Mesenchymal stem cell (in vitro differentiated cells and primary cell): Measurements from ENCODE around the gene HOXC9.

Experiments
- DNase-seq: peaks from one replicate; pipeline ENCODE4 v3.0.0-alpha.2; 2013
- H2AFZ ChIP-seq: one replicate; pipeline ENCODE4 v1.6.1; 2013; ENCODE audit warnings: low read depth, mild to moderate bottlenecking, control low read depth, inconsistent platforms, low read length, moderate library complexity
- H2AK5ac ChIP-seq: 2 replicates; pipeline ENCODE4 v1.6.1; 2013; ENCODE audit warnings: low read length, moderate library complexity, mild to moderate bottlenecking, inconsistent platforms; ENCODE audit not compliant: severe bottlenecking
- H2BK120ac ChIP-seq: one replicate; pipeline ENCODE4 v1.6.1; 2013; ENCODE audit warnings: low read depth, mild to moderate bottlenecking, inconsistent platforms, low read length, moderate library complexity
- H2BK12ac ChIP-seq, 2 experiments: one replicate each; pipeline ENCODE4 v1.6.1; 2013; ENCODE audit warnings: inconsistent platforms in 2 of 2, low read length in 2 of 2, mild to moderate bottlenecking in 2 of 2, moderate library complexity in 2 of 2, control low read depth in 1 of 2
- H2BK15ac ChIP-seq: one replicate; pipeline ENCODE4 v1.6.1; 2013; ENCODE audit warnings: mild to moderate bottlenecking, low read depth, inconsistent platforms; ENCODE audit not compliant: poor library complexity, severe bottlenecking
- H2BK5ac ChIP-seq: 2 replicates; pipeline ENCODE4 v1.6.1; 2013; ENCODE audit warnings: low read depth, mild to moderate bottlenecking, low read length, control low read depth, inconsistent platforms; ENCODE audit not compliant: poor library complexity, severe bottlenecking
- H3K14ac ChIP-seq, 2 experiments: one replicate each; pipeline ENCODE4 v1.6.1; 2013; ENCODE audit warnings: inconsistent platforms in 2 of 2, low read length in 2 of 2, control low read depth in 1 of 2, mild to moderate bottlenecking in 1 of 2, moderate library complexity in 1 of 2
- H3K18ac ChIP-seq, 2 experiments: one replicate each; pipeline ENCODE4 v1.6.1; 2013; ENCODE audit warnings: inconsistent platforms in 2 of 2, low read length in 2 of 2, control low read depth in 1 of 2, low read depth in 1 of 2, mild to moderate bottlenecking in 1 of 2
- H3K23ac ChIP-seq, 2 experiments: one replicate each; pipeline ENCODE4 v1.6.1; 2013; ENCODE audit warnings: inconsistent platforms in 2 of 2, low read length in 2 of 2, mild to moderate bottlenecking in 2 of 2, moderate library complexity in 2 of 2, control low read depth in 1 of 2
- H3K27ac ChIP-seq: 2 replicates; pipeline ENCODE4 v1.5.1; 2013; ENCODE audit warnings: mild to moderate bottlenecking, moderate library complexity, low read length, control low read depth, inconsistent platforms; ENCODE audit not compliant: poor library complexity, severe bottlenecking
- H3K27me3 ChIP-seq, 2 experiments: 2 replicates each; pipeline versions ENCODE4 v1.6.1 to v1.7.0; 2013; ENCODE audit warnings: low read length in 2 of 2, mild to moderate bottlenecking in 2 of 2, moderate library complexity in 2 of 2, control low read depth in 1 of 2, inconsistent platforms in 1 of 2; ENCODE audit not compliant: control insufficient read depth in 1 of 2, insufficient read depth in 1 of 2
- H3K36me3 ChIP-seq, 2 experiments: 2 replicates each; pipeline versions ENCODE4 v1.6.1 to v1.7.0; 2013; ENCODE audit warnings: low read length in 2 of 2, control low read depth in 1 of 2, inconsistent platforms in 1 of 2, low read depth in 1 of 2, mild to moderate bottlenecking in 1 of 2; ENCODE audit not compliant: insufficient read depth in 2 of 2, control insufficient read depth in 1 of 2
- H3K4ac ChIP-seq, 2 experiments: one replicate each; pipeline ENCODE4 v1.6.1; 2013; ENCODE audit warnings: inconsistent platforms in 2 of 2, low read length in 2 of 2, mild to moderate bottlenecking in 2 of 2, moderate library complexity in 2 of 2, control low read depth in 1 of 2, low read depth in 1 of 2
- H3K4me1 ChIP-seq: 2 replicates; pipeline ENCODE4 v1.6.1; 2013; ENCODE audit warnings: low read depth, low read length, control low read depth; ENCODE audit not compliant: control insufficient read depth, insufficient read depth
- H3K4me2 ChIP-seq: 2 replicates; pipeline ENCODE4 v1.6.1; 2013; ENCODE audit warnings: low read length, mild to moderate bottlenecking, inconsistent platforms; ENCODE audit not compliant: poor library complexity, severe bottlenecking
- H3K4me3 ChIP-seq, 2 experiments: 2 replicates each; pipeline versions ENCODE4 v1.5.1 to v1.7.0; 2013; ENCODE audit warnings: low read length in 2 of 2, mild to moderate bottlenecking in 2 of 2, control low read depth in 1 of 2, low read depth in 1 of 2; ENCODE audit not compliant: insufficient read depth in 1 of 2
- H3K79me1 ChIP-seq: replicated peaks from 2 replicates; pipeline ENCODE4 v1.6.1; 2013; ENCODE audit warnings: mild to moderate bottlenecking, control low read depth, low read length, inconsistent platforms; ENCODE audit not compliant: poor library complexity, severe bottlenecking
- H3K9ac ChIP-seq: 2 replicates; pipeline ENCODE4 v1.7.0; 2013; ENCODE audit warnings: mild to moderate bottlenecking, low read length, moderate library complexity
- H3K9me3 ChIP-seq: 2 replicates; pipeline ENCODE4 v1.7.0; 2013; ENCODE audit warnings: mild to moderate bottlenecking, low read length; ENCODE audit not compliant: control insufficient read depth
- H4K8ac ChIP-seq: one replicate; pipeline ENCODE4 v1.6.1; 2013; ENCODE audit warnings: inconsistent platforms, mild to moderate bottlenecking, low read length, moderate library complexity
- H4K91ac ChIP-seq: one replicate; pipeline ENCODE4 v1.6.1; 2013; ENCODE audit warnings: mild to moderate bottlenecking, low read length, inconsistent platforms
- WGBS: methylation state at CpG from one replicate; pipeline ENCODE4 v1.1.7; 2013; ENCODE audit warnings: mixed read lengths; 5-methylcytosine and 5-hydroxymethylcytosine counted together

The HOXC9 gene

GRCh38 chr12:53991077-53991460 is 8.9 kb upstream of the HOXC9 start:
- no peak overlapping the region for H3K23ac ChIP-seq
- no peak overlapping the region for H2BK15ac ChIP-seq
- H3K4me3 ChIP-seq: peak overlapping the region; percentile 50 to 92
- H2AK5ac ChIP-seq: no peak overlapping the region
- no peak overlapping the region for H3K18ac ChIP-seq
- peaks cover 40% of the 10 kb centered on the region for H3K4me1 ChIP-seq
- H3K79me1 ChIP-seq: peaks cover 2% of the 10 kb centered on the region
- H3K36me3 ChIP-seq: no peaks in the 10 kb centered on the region
- peak overlapping the region; percentile 81 for H3K4me2 ChIP-seq
- no peak overlapping the region for H2AFZ ChIP-seq
- H2BK12ac ChIP-seq: no peak overlapping the region
- H3K9ac ChIP-seq: peak overlapping the region; percentile 98
- no peak overlapping the region for H2BK120ac ChIP-seq
- no peak overlapping the region for H2BK5ac ChIP-seq
- H3K27ac ChIP-seq: peak overlapping the region; percentile 62
- DNase-seq: no peak
- no peak overlapping the region for H4K8ac ChIP-seq
- no peak overlapping the region for H3K4ac ChIP-seq
- peaks cover 0 to 4% of the 10 kb centered on the region in 2 experiments for H3K27me3 ChIP-seq
- no peak overlapping the region for H3K14ac ChIP-seq
- peak overlapping the region; percentile 74 for H4K91ac ChIP-seq
- no peaks in the 10 kb centered on the region for H3K9me3 ChIP-seq
- 17% methylated on average over 8 of the region's 8 CpGs for WGBS

GRCh38 chr12:53992377-53992889 is 7.5 kb upstream of the HOXC9 start:
- Histone ChIP-seq H2BK120ac (no peak overlapping the region), H4K8ac (no peak overlapping the region), H3K27ac (peak overlapping the region; percentile 62), H3K79me1 (peaks cover 2% of the 10 kb centered on the region), H2BK12ac (no peak overlapping the region), H2AFZ (no peak overlapping the region), H2BK15ac (no peak overlapping the region), H3K36me3 (no peaks in the 10 kb centered on the region), H3K9ac (peak overlapping the region; percentile 98), H3K4me1 (peaks cover 35% of the 10 kb centered on the region), H3K4me3 (peak overlapping the region in 1 of 2 experiments; percentile 92), H3K23ac (no peak overlapping the region), H3K4me2 (peak overlapping the region; percentile 81), H3K27me3 (peaks cover 0 to 4% of the 10 kb centered on the region in 2 experiments), H3K14ac (no peak overlapping the region), H4K91ac (no peak overlapping the region), H2BK5ac (no peak overlapping the region), H3K18ac (no peak overlapping the region), H3K9me3 (no peaks in the 10 kb centered on the region), H2AK5ac (peak overlapping the region; percentile 68), H3K4ac (no peak overlapping the region)
- DNase-seq: no peak
- 65% methylated on average over 7 of the region's 7 CpGs for WGBS

GRCh38 chr12:53993162-53994008 is 6.6 kb upstream of the HOXC9 start:
- peak overlapping the region; percentile 79 for H2AK5ac ChIP-seq
- peak overlapping the region in 1 of 2 experiments; percentile 60 for H3K18ac ChIP-seq
- H3K36me3 ChIP-seq: no peaks in the 10 kb centered on the region
- H3K9ac ChIP-seq: peak overlapping the region; percentile 98
- H2BK12ac ChIP-seq: no peak overlapping the region
- DNase-seq: no peak
- no peak overlapping the region for H2BK5ac ChIP-seq
- no peaks in the 10 kb centered on the region for H3K9me3 ChIP-seq
- H2BK120ac ChIP-seq: no peak overlapping the region
- peak overlapping the region in 1 of 2 experiments; percentile 84 for H3K23ac ChIP-seq
- H3K14ac ChIP-seq: no peak overlapping the region
- no peak overlapping the region for H4K8ac ChIP-seq
- no peak overlapping the region for H2AFZ ChIP-seq
- H3K27ac ChIP-seq: peak overlapping the region; percentile 52
- no peak overlapping the region for H2BK15ac ChIP-seq
- peak overlapping the region in 1 of 2 experiments; percentile 87 for H3K4me3 ChIP-seq
- H4K91ac ChIP-seq: no peak overlapping the region
- H3K27me3 ChIP-seq: peaks cover 0 to 4% of the 10 kb centered on the region in 2 experiments
- H3K4ac ChIP-seq: no peak overlapping the region
- WGBS: 45% methylated on average over 11 of the region's 18 CpGs
- peaks cover 2% of the 10 kb centered on the region for H3K79me1 ChIP-seq
- peaks cover 37% of the 10 kb centered on the region for H3K4me1 ChIP-seq
- peak overlapping the region; percentile 64 for H3K4me2 ChIP-seq

- Histone ChIP-seq H3K27me3 (peaks cover 0 to 4% of the 10 kb centered on the region in 2 experiments), H3K14ac (no peak overlapping the region), H2AK5ac (no peak overlapping the region), H3K9ac (peak overlapping the region; percentile 98), H3K4me2 (peak overlapping the region; percentile 64), H3K23ac (peak overlapping the region in 1 of 2 experiments; percentile 66), H4K8ac (no peak overlapping the region), H3K27ac (peak overlapping the region; percentile 52), H2BK5ac (peak overlapping the region; percentile 60), H3K4me1 (peaks cover 35% of the 10 kb centered on the region), H2BK120ac (no peak overlapping the region), H3K79me1 (no peaks in the 10 kb centered on the region), H3K36me3 (no peaks in the 10 kb centered on the region), H4K91ac (no peak overlapping the region), H3K18ac (no peak overlapping the region), H2AFZ (no peak overlapping the region), H3K9me3 (no peaks in the 10 kb centered on the region), H2BK15ac (no peak overlapping the region), H2BK12ac (no peak overlapping the region), H3K4me3 (peak overlapping the region; percentile 63 to 87), H3K4ac (peak overlapping the region; percentile 41 to 57)
- WGBS: 23% methylated on average over 19 of the region's 19 CpGs
- no peak for DNase-seq
Measured at GRCh38 chr12:53994009-53994263, 6.0 kb upstream of the HOXC9 start.
